Motor neuron (in vitro differentiated cells): ENCODE data around the gene SNX32. TPM values are rescaled to one million over a fixed set of nuclear protein-coding genes. Genes with fewer than 3 reads are reported as not detected.

Source experiments
- ATAC-seq, 8 experiments: fragments of 200-7000 bp; cut with Tn5 transposase; replicated peaks in 6 of 8; 2 replicates each; pipeline ENCODE4 v1.8.0; 2021; ENCODE audit warnings: mild to moderate bottlenecking in 8 of 8, moderate library complexity in 8 of 8
- H3K27ac ChIP-seq, 2 donors: fragments of 250-450 bp; sonication (Bioruptor Pico); 2 replicates each; pipeline ENCODE4 v1.9.0; 2021; ENCODE audit warnings: antibody characterized with exemption in 2 of 2, mild to moderate bottlenecking in 2 of 2, moderate library complexity in 1 of 2
- H3K4me1 ChIP-seq, 2 donors: fragments of 250-450 bp; sonication (Bioruptor Pico); replicated peaks in 1 of 2; 2 replicates each; pipeline ENCODE4 v1.6.1; 2021; ENCODE audit warnings: antibody characterized with exemption in 2 of 2, mild to moderate bottlenecking in 2 of 2, moderate library complexity in 1 of 2
- H3K4me3 ChIP-seq, 5 donors: fragments of 250-450 bp; sonication (Bioruptor Pico); 2 replicates each; pipeline ENCODE4 v1.9.0; 2021; ENCODE audit warnings: antibody characterized with exemption in 5 of 5, mild to moderate bottlenecking in 5 of 5, moderate library complexity in 4 of 5
- WGBS, 10 experiments: fragments of 450-650 bp; shearing (Covaris generic); methylation state at CpG; one replicate each; pipeline ENCODE4 v1.0.0; 2022; 5-methylcytosine and 5-hydroxymethylcytosine counted together
- in situ Hi-C, 9 experiments: fragments of 400-800 bp; cut with MboI; loops; one replicate each; pipeline ENCODE4 v1.15.0; 2021; ENCODE audit warnings: low sequenced_read_pairs in 9 of 9, low pct_unique_long_range_greater_than_20kb in 2 of 9; ENCODE audit not compliant: unreplicated experiment in 9 of 9
- total RNA-seq, 8 experiments: library from RNA; unstranded; fragments of 300-600 nt; gene quantifications; 2 replicates each; pipeline versions ENCODE4 v1.2.3 to v1.2.4, GENCODE V29; 2022

SNX32 gene
- total RNA-seq, 8 experiments from 2014 or later: 1.5 to 6.7 (median 4.2) TPM

GRCh38 chr11:65857500-65857852 is 23.7 kb downstream of the SNX32 start:
- WGBS, 10 experiments: no CpG with 5 or more reads among the region's 49 CpGs
- H3K4me1 ChIP-seq: peaks cover 6 to 12% of the 10 kb centered on the region in 2 donors
- peak overlapping the region; percentile 76 to 94 (median 88) for H3K4me3 ChIP-seq
- in situ Hi-C loops: no loop called here
- peak in 2 of 8 experiments; percentile 0 to 1 for ATAC-seq
- H3K27ac ChIP-seq: peak overlapping the region; percentile 97 to 98

- in situ Hi-C loops: no loop called here
- peaks cover 6 to 12% of the 10 kb centered on the region in 2 donors for H3K4me1 ChIP-seq
- 0 to 3% (median 0%) methylated on average over 2 to 39 of the region's 92 CpGs for WGBS, 10 experiments
Measured at GRCh38 chr11:65857853-65858680, 24.3 kb downstream of the SNX32 start, which contains the start of gene CFL1. Gene CFL1, minus strand, starts transcription at chr11:65858180. Its CDS starts 81 bp downstream, at chr11:65858099.

GRCh38 chr11:65858681-65859087 is 24.9 kb downstream of the SNX32 start:
- Histone ChIP-seq H3K4me1 (peaks cover 6 to 12% of the 10 kb centered on the region in 2 donors), H3K4me3 (peak overlapping the region; percentile 76 to 94 (median 88)), H3K27ac (peak overlapping the region; percentile 98)
- no peak for ATAC-seq
- WGBS, 10 experiments: 0 to 13% (median 0%) methylated on average over 2 to 10 of the region's 10 CpGs
- in situ Hi-C loops: no loop called here

More at GRCh38 chr11:65857853-65858680, 24.3 kb downstream of the SNX32 start, which contains the start of gene CFL1:
- peak; percentile 25 to 70 (median 63) for ATAC-seq
- Histone ChIP-seq H3K27ac (peak within 1 kb of the TSS; percentile 98), H3K4me3 (peak within 1 kb of the TSS; percentile 76 to 94 (median 88))

GRCh38 chr11:65859095-65859811 is 25.5 kb downstream of the SNX32 start:
- WGBS, 10 experiments: 0% methylated on average over 1 to 13 of the region's 46 CpGs; no CpG with 5 or more reads in 3 of the 10 experiments
- peak overlapping the region; percentile 76 to 94 (median 88) for H3K4me3 ChIP-seq
- in situ Hi-C loops: no loop called here
- ATAC-seq: peak; percentile 34 to 75 (median 71)
- peak overlapping the region; percentile 98 for H3K27ac ChIP-seq
- peaks cover 6 to 12% of the 10 kb centered on the region in 2 donors for H3K4me1 ChIP-seq

GRCh38 chr11:65859812-65860277 is 26.1 kb downstream of the SNX32 start:
- peak overlapping the region; percentile 98 for H3K27ac ChIP-seq
- H3K4me1 ChIP-seq: peaks cover 6 to 12% of the 10 kb centered on the region in 2 donors
- peak in 6 of 8 experiments; percentile 0 to 1 (median 0) for ATAC-seq
- WGBS, 10 experiments: 0 to 2% (median 0%) methylated on average over 1 to 13 of the region's 16 CpGs; no CpG with 5 or more reads in 4 of the 10 experiments
- in situ Hi-C loops: no loop called here
- peak overlapping the region; percentile 76 to 94 (median 88) for H3K4me3 ChIP-seq

- peaks cover 6 to 12% of the 10 kb centered on the region in 2 donors for H3K4me1 ChIP-seq
- in situ Hi-C loops: no loop called here
Measured at GRCh38 chr11:65860278-65861164, 26.8 kb downstream of the SNX32 start, which contains the start of gene MUS81. Gene MUS81, plus strand, starts transcription at chr11:65860433. Its CDS starts 321 bp downstream, at chr11:65860754.

GRCh38 chr11:65861165-65861505 is 27.4 kb downstream of the SNX32 start:
- H3K4me1 ChIP-seq: peaks cover 6 to 10% of the 10 kb centered on the region in 2 donors
- in situ Hi-C loops: no loop called here
- WGBS, 10 experiments: 0 to 4% (median 0%) methylated on average over 2 to 8 of the region's 14 CpGs; no CpG with 5 or more reads in 5 of the 10 experiments

More at GRCh38 chr11:65860278-65861164, 26.8 kb downstream of the SNX32 start, which contains the start of gene MUS81:
- 0 to 5% (median 0%) methylated on average over 5 to 30 of the region's 78 CpGs; no CpG with 5 or more reads in 2 of the 10 experiments for WGBS, 10 experiments
- H3K4me3 ChIP-seq: peak within 1 kb of the TSS; percentile 76 to 94 (median 88)
- peak within 1 kb of the TSS; percentile 98 for H3K27ac ChIP-seq
- peak; percentile 18 to 46 (median 30) for ATAC-seq

GRCh38 chr11:65861533-65862183 is 27.9 kb downstream of the SNX32 start:
- Histone ChIP-seq H3K27ac (no peak overlapping the region), H3K4me1 (peaks cover 6% of the 10 kb centered on the region in 2 donors), H3K4me3 (peak overlapping the region; percentile 76 to 94 (median 88))
- ATAC-seq: no peak
- in situ Hi-C loops: no loop called here
- WGBS, 10 experiments: 17 to 95% (median 79%) methylated on average over 1 to 12 of the region's 13 CpGs; no CpG with 5 or more reads in 4 of the 10 experiments

More at GRCh38 chr11:65861165-65861505, 27.4 kb downstream of the SNX32 start:
- peak overlapping the region; percentile 98 for H3K27ac ChIP-seq
- no peak for ATAC-seq
- peak overlapping the region; percentile 76 to 94 (median 88) for H3K4me3 ChIP-seq

- in situ Hi-C loops: no loop called here
- no peak for ATAC-seq
- Histone ChIP-seq H3K27ac (no peak overlapping the region), H3K4me3 (no peak overlapping the region), H3K4me1 (peaks cover 6 to 8% of the 10 kb centered on the region in 2 donors)
- WGBS, 10 experiments: 100% methylated on average over 1 to 3 of the region's 5 CpGs; no CpG with 5 or more reads in 8 of the 10 experiments
Measured at GRCh38 chr11:65862191-65862735, 28.5 kb downstream of the SNX32 start.

- Histone ChIP-seq H3K27ac (no peak overlapping the region), H3K4me1 (peaks cover 6 to 8% of the 10 kb centered on the region in 2 donors), H3K4me3 (no peak overlapping the region)
- in situ Hi-C loops: no loop called here
- WGBS, 10 experiments: 96 to 100% (median 100%) methylated on average over 1 to 4 of the region's 24 CpGs; no CpG with 5 or more reads in 6 of the 10 experiments
- no peak for ATAC-seq
Measured at GRCh38 chr11:65862941-65863888, 29.5 kb downstream of the SNX32 start.
